ENCODE data around the gene HCN2. TPM values are rescaled to one million over a fixed set of nuclear protein-coding genes. Genes with fewer than 3 reads are reported as not detected.

The HCN2 gene
- total RNA-seq, 3 donors from 2014 or later (not counting 1 experiment from before 2014, with no cell fraction given) = 0.96 to 1.6 (median 1.1) TPM

DNA sequence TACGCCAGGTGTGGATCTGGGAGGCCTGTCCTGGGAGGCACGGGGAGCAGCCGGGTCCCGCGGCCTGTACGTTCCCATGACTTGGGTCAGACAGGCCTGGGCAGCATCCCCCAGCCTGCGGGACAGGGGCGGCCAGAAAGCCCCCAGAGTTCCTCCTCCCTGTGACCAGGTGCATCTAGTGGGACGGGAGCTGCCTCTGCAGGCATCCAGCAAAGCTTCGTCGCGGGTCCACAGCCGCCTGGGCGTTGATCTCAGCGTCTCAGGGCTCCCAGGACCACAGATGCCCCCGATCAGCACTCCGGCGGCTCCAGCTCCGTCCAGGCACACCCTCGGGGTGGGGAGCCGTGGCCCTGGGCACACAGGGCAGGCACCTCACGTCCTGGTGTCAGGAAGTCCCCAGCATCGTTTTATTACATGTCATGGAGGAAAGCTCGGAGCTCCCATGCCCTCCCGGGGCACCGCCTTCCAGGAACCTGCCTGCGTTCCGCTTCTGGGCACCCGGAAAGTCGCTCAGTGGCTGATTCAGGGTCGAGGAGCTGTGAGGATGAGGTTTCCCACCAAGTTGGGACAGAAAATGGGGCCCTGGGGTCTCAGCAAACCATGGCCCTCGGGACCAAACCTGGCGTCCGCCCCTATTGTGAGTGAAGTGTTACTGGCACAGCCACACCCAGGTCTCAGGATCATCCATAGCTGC, 47.4 kb upstream of the HCN2 start:
- 93% methylated on average over 34 of the region's 34 CpGs for whole genome bisulfite sequencing (ENCODE audit: insufficient coverage)

DNA sequence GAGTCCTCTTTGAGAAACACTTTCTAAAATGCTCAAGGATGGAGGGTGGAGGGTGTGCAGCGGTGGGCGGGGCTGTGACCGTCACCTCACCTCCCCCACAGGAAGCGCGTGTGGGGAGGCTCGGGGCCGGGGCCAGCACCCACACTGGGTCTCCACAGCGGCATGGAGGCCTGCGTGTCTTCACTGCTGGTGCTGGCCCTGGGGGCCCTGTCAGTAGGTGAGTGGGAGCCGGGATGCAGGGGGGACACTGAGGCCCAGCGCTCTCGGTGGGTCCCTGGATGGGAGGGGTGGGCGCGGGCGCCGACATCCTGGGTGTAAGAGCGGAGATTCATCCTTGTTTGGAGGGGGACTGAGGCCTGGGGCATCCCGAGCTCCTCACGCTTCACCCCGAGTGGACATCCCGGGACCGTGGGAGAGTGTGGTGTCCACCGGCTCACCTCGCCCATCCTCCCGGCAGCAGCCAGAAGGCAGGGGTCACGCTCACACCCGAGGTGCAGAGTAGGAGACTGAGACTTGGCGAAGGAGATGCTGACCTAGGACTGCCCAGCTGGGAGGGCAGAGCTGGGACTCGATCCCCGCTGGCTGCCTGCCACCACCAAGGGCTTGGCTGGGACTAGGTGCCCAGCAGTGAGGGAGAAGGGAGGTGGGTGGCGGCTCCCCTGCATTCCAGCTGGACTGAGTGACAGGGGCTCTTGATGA, 45.6 kb upstream of the HCN2 start, which contains the start of gene GZMM:
TSS of gene GZMM (plus strand) at position 144 of the 699 bp plus-strand sequence. CDS start at position 163, 19 bp downstream.
- 25% methylated on average over 30 of the region's 31 CpGs for WGBS (ENCODE audit: insufficient coverage)
- Mint-ChIP-seq H3K9me3 (no peaks in the 10 kb centered on the region), H3K4me1 (peaks cover 13 to 30% of the 10 kb centered on the region in 2 donors), H3K4me3 (peak within 1 kb of the TSS; percentile 90), H3K36me3 (no peaks in the 10 kb centered on the region), H3K27ac (peak within 1 kb of the TSS; percentile 90 to 98), H3K27me3 (ENCODE audit: low read depth in 2 of 2) (no peaks in the 10 kb centered on the region)
- ATAC-seq (peak; percentile 94 to 98 (median 94)), DNase-seq (peak; percentile 87 to 93)
- H3K9me3 ChIP-seq (ENCODE audit: control insufficient read depth, insufficient read depth, low read length) = no peaks in the 10 kb centered on the region
- peak within 1 kb of the TSS; percentile 85 for H3K27ac ChIP-seq (ENCODE audit: low read length)
- H3K27me3 ChIP-seq (ENCODE audit: control insufficient read depth, insufficient read depth, low read length) = no peaks in the 10 kb centered on the region
- intact Hi-C loops (cut with micrococcal nuclease) = loop anchor here (1.0 to 2.0 kb wide), 2 partner anchors 27 to 33 kb away; no protein-coding TSS in a partner anchor
- H3K36me3 ChIP-seq (ENCODE audit: control insufficient read depth, insufficient read depth, low read length) = peaks cover 29% of the 10 kb centered on the region
- H3K4me3 ChIP-seq (ENCODE audit: low read length) = peak within 1 kb of the TSS; percentile 82
- TF ChIP-seq, protein P1, sequence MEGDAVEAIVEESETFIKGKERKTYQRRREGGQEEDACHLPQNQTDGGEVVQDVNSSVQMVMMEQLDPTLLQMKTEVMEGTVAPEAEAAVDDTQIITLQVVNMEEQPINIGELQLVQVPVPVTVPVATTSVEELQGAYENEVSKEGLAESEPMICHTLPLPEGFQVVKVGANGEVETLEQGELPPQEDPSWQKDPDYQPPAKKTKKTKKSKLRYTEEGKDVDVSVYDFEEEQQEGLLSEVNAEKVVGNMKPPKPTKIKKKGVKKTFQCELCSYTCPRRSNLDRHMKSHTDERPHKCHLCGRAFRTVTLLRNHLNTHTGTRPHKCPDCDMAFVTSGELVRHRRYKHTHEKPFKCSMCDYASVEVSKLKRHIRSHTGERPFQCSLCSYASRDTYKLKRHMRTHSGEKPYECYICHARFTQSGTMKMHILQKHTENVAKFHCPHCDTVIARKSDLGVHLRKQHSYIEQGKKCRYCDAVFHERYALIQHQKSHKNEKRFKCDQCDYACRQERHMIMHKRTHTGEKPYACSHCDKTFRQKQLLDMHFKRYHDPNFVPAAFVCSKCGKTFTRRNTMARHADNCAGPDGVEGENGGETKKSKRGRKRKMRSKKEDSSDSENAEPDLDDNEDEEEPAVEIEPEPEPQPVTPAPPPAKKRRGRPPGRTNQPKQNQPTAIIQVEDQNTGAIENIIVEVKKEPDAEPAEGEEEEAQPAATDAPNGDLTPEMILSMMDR (IDR thresholded peaks at IDR 0.05) = no peak
- H3K4me1 ChIP-seq (ENCODE audit: control insufficient read depth, insufficient read depth, low read length) = peaks cover 46% of the 10 kb centered on the region

More for the DNA sequence above, 47.4 kb upstream of the HCN2 start:
- H3K27me3 ChIP-seq (ENCODE audit: control insufficient read depth, insufficient read depth, low read length) = no peaks in the 10 kb centered on the region
- H3K4me3 ChIP-seq (ENCODE audit: low read length) = no peak overlapping the region
- peak overlapping the region; percentile 28 for H3K4me3 Mint-ChIP-seq
- H3K4me1 Mint-ChIP-seq = peaks cover 13 to 30% of the 10 kb centered on the region in 2 donors
- no peaks in the 10 kb centered on the region for H3K9me3 ChIP-seq (ENCODE audit: control insufficient read depth, insufficient read depth, low read length)
- H3K27ac Mint-ChIP-seq = peak overlapping the region in 1 of 2 donors; percentile 98
- TF ChIP-seq, protein P1 (IDR thresholded peaks at IDR 0.05) = no peak
- peaks cover 40% of the 10 kb centered on the region for H3K4me1 ChIP-seq (ENCODE audit: control insufficient read depth, insufficient read depth, low read length)
- peaks cover 31% of the 10 kb centered on the region for H3K36me3 ChIP-seq (ENCODE audit: control insufficient read depth, insufficient read depth, low read length)
- H3K36me3 Mint-ChIP-seq = no peaks in the 10 kb centered on the region
- no peaks in the 10 kb centered on the region for H3K27me3 Mint-ChIP-seq (ENCODE audit: low read depth in 2 of 2)
- no peak overlapping the region for H3K27ac ChIP-seq (ENCODE audit: low read length)
- no peaks in the 10 kb centered on the region for H3K9me3 Mint-ChIP-seq
- no peak for ATAC-seq
- intact Hi-C loops (cut with micrococcal nuclease) = loop anchor here (2.0 kb wide), 1 partner anchor 32 kb away; no protein-coding TSS in a partner anchor
- peak in 1 of 2 donors; percentile 11 for DNase-seq

DNA sequence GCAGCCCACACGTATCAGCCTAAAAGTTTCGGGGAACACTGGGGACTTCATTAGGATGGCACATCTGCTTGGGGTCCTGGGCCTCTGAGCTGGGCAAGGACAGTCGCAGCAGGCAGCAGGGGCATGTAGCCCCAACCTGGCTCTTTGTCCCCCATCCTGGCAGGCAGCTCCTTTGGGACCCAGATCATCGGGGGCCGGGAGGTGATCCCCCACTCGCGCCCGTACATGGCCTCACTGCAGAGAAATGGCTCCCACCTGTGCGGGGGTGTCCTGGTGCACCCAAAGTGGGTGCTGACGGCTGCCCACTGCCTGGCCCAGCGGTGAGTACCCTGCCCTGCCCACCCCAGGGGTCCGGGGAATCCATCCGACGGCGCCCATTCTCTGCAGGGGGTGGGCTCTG, 42.6 kb upstream of the HCN2 start:
- TF ChIP-seq, protein P1 (IDR thresholded peaks at IDR 0.05) = no peak
- H3K4me1 Mint-ChIP-seq = peaks cover 13 to 38% of the 10 kb centered on the region in 2 donors
- 95% methylated on average over 15 of the region's 15 CpGs for WGBS (ENCODE audit: insufficient coverage)
- DNase-seq (no peak), ATAC-seq (no peak)
- H3K27me3 ChIP-seq (ENCODE audit: control insufficient read depth, insufficient read depth, low read length) = no peaks in the 10 kb centered on the region
- H3K4me3 Mint-ChIP-seq = peak overlapping the region; percentile 45
- no peaks in the 10 kb centered on the region for H3K36me3 Mint-ChIP-seq
- peaks cover 46% of the 10 kb centered on the region for H3K4me1 ChIP-seq (ENCODE audit: control insufficient read depth, insufficient read depth, low read length)
- H3K9me3 ChIP-seq (ENCODE audit: control insufficient read depth, insufficient read depth, low read length) = no peaks in the 10 kb centered on the region
- H3K36me3 ChIP-seq (ENCODE audit: control insufficient read depth, insufficient read depth, low read length) = peaks cover 23% of the 10 kb centered on the region
- no peaks in the 10 kb centered on the region for H3K9me3 Mint-ChIP-seq
- intact Hi-C loops (cut with micrococcal nuclease) = no loop called here
- no peaks in the 10 kb centered on the region for H3K27me3 Mint-ChIP-seq (ENCODE audit: low read depth in 2 of 2)
- no peak overlapping the region for H3K27ac Mint-ChIP-seq
- H3K4me3 ChIP-seq (ENCODE audit: low read length) = no peak overlapping the region
- no peak overlapping the region for H3K27ac ChIP-seq (ENCODE audit: low read length)

Data from natural killer cell (primary cell).